Suppressor macrophage (primary cell): Measurements from ENCODE around the gene CCDC177.
A peak's percentile ranks its signal among the peaks of the same experiment; 100 is the strongest.

Experiments used
- DNase-seq, 4 experiments: peaks; one replicate each; pipeline ENCODE4 v3.0.0-alpha.2; 2020 to 2022
- total RNA-seq, 17 experiments: gene quantifications; one replicate each; lab custom pipeline; 2026; ENCODE audit warnings: mixed read lengths in 6 of 17, inconsistent platforms in 3 of 17; lab: John Stamatoyannopoulos, UW

The CCDC177 gene
- 0 to 1.3 (median 0) reads per million in 17 experiments for total RNA-seq

DNA sequence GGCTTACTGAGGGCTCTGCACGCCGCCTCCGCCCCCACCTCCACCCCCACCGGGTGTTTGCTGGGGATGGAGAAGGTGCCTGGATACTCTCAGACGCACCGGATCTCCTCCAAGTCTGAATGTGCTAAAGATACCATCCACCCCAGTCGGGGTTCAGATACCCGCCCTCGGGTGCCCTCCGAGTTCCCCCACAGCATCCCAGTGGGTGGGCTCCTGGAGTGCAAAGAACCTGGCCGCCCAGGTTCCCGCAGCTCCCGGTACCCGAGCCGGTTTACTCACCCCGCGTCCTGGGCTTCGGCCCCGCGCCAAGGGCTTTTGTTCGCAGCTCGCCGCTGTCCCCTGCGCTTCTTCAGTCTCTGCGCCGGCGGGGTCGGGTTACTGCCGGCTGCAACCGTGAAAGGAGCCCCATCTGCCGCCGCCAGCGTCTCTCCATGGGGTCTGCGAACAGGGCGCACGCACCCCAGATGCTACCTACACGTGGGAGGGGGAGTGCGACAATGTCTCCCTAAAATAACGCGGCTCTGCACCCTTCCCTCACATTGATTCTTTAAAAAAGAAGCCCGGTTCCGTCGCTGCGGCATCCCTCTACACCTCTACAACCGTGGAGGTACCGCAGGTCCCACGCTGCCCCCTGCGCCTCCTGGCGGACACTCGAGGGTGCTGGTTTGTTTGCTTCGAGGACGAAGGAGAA lies at the start of gene CCDC177:
TSS of gene CCDC177 (minus strand) at position 609 of the 691 bp plus-strand sequence. CDS start 1,249 bp downstream, outside the sequence.
- DNase-seq, result peak; percentile 62 to 81 (median 72)

GRCh38 chr14:69624136-69624535 lies 49.5 kb upstream of the CCDC177 start:
- DNase-seq, result peak in 2 of 4 experiments; percentile 10 to 47

- peak in 1 of 4 experiments; percentile 3 for DNase-seq
These were observed 46.3 kb upstream of the CCDC177 start for GRCh38 chr14:69620981-69621380.

GRCh38 chr14:69620211-69620611 lies 45.5 kb upstream of the CCDC177 start:
- DNase-seq, result peak; percentile 55 to 71 (median 70)

DNA sequence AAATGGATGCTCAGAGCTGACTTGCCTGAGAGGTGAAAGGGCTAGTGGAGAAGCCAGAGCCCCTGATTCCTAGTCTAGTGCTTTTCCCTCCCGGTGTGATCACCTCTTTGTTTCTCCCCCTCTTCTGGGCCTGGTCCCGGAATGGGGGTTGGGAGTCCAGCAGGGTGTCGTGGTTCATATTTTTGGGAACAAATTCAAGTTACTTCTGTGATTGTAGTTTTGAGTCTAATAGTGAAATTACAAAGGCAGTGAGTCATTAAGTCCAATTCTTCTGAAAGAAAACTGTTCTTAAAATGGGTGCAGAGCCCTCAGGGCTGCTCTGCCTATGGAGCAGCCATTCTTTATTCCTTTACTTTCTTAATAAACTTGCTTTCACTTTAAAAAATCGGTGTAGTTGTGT lies 44.3 kb upstream of the CCDC177 start:
- DNase-seq, result no peak

GRCh38 chr14:69617796-69618195 lies 43.1 kb upstream of the CCDC177 start:
- no peak for DNase-seq

GRCh38 chr14:69616408-69616773 lies 41.7 kb upstream of the CCDC177 start:
- no peak for DNase-seq

DNA sequence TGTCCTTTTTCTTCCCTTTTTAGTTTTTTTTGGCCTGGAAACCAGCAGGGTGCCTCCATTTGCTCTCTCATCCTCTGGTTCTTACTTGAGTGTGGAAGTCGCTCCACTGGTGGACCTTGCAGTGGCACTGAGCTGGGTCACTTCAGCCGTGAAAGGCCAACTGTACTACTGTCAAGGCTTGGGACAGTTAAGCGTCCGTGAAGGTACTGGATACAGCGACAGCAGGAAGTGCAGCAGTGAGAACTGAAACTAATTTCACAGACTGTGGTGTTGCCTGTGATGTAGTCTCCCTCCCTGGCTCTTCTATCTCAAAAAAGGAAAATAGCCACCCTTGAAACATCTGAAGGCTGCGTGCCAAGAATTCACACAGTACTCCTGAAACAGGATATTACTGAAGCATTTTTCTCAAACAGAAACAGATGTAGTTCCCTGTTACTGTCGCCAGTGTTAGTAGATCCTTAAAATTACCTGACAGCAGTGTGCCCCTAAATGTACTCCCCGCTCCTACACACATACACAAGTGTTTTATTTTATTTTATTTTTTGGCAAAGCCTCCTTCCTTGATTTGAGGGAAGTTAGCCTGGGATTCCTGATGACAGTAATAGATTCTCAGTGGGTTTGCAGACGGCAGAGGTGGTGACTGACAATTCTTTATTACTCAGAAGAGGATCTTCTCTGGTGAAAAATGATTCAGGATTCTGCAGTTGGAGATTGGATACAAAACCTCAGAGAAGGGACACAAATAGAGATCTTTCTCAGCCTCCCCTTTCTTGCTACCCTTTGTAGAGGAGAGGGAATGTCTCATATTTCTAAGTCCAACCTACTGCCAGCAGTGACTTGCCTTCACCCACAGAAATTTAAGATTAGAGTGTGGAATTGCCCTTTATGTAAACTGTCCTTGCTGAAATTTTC lies 41.1 kb upstream of the CCDC177 start:
- DNase-seq, result peak; percentile 79 to 93 (median 88)

DNA sequence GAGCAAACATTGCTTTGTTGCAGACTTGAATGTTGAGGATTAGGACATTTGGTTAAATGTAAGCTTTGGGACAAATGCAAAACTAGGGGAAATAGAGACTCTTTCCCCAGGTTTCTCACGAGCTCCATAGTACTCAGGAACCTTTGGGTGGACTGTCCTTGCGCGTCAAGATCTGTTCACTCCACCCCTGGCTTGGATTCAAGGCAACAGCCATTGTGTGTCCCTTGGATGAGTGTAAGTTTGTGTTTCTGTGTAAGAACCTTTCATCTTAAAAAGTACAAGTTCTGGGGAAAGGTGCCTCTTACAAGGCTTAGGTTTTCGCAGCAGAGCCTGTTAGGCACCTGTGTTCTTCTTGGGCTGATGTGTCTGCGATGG lies 40.4 kb upstream of the CCDC177 start:
- DNase-seq, result no peak

GRCh38 chr14:69614592-69614991 lies 39.9 kb upstream of the CCDC177 start:
- DNase-seq, result peak; percentile 89 to 98 (median 92)

DNA sequence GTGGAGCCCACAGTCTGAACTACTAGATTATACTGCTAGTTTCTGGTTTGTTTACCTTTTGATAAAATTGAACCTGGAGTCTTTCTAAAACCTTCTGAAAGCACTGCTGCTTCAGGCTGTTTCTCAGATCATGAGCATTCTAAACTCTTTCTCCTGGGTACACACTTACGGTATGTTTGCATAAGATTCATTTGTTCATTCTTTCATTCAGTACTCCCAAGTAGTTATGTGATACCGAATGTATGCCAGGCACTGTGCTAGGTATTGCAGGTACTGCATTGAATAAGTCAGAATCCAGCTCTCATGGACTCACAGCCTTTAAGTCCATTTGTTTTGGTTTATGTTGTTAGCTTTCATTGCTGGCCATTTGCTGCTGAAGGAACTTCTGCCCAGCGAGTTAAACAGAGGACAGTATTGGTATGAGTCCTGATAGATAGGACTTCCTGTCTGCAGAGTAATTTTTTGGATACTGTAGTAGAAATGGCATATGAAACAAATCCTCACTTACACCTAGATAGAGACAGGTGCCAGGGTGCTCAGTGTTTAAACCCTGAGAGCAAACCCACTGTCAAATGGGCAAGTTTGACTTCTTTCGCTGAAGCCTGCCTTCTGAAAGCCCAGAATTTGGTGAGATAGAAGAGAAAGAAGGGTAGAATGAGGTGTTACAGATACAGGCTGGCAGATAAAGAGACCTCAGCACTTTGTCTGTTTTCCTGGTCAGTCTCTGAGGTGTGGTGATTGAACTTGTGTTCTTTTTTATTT lies 38.8 kb upstream of the CCDC177 start:
- peak in 2 of 4 experiments; percentile 23 to 44 for DNase-seq

DNA sequence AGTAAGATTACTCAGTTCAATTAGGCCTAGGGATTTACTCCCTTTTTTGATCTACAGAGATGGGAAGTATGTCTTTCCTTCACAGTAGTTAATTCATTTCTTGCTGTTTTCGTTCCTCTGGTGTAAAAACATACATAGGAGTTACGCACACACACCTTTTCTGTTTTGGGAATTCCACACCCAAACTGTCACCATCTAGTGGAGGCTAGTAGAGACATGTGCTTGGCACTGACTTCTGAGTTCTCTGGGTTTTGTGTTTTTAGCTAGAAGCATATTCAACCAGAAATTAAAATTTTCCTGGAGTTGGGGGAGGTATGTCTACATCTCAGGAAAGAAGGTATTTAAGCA lies 38.1 kb upstream of the CCDC177 start:
- DNase-seq, result no peak

DNA sequence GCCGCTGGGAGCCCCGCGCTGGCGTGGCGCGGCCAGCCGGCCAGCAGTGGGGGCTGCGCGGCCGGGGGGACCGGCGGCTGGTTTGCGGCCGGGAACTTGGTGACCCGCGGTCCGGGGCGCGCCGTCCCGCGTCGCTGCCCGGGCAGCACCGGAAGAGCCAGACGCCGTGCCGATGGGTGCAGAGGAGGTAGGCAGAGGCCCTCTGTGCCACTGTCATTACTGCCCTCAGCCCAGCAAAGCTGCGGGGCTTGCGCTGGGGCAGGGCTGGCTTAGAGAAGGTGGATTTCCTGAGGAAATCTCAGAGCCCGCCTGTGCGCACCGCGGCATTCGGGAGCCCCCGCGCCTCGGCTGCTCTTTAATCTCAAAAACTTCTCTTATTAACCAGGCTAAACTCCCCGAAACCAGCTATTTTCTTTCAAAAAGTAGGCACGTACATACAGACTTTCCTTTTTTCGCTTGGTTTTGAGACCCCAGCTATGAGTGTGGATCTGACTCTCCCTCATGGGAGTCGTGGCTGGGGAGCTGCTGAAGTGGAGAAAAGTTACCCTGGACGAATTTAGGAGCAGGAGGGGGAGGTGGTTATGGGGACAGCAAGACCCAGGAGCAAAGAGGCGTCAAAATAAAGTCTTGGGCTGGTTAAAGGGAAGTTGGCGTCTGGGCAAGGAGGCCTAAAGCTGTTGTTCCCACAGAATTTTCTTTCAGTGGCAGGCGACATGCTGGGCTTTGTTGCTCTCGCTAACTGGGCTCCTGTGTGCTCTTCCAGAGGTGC lies 37.5 kb upstream of the CCDC177 start:
- peak; percentile 67 to 81 (median 74) for DNase-seq

GRCh38 chr14:69611172-69612013 lies 36.7 kb upstream of the CCDC177 start, which contains the start of gene SUSD6:
Gene SUSD6 (plus strand): TSS chr14:69611596. CDS start chr14:69658593, 46,997 bp downstream.
- peak; percentile 94 to 98 (median 96) for DNase-seq

DNA sequence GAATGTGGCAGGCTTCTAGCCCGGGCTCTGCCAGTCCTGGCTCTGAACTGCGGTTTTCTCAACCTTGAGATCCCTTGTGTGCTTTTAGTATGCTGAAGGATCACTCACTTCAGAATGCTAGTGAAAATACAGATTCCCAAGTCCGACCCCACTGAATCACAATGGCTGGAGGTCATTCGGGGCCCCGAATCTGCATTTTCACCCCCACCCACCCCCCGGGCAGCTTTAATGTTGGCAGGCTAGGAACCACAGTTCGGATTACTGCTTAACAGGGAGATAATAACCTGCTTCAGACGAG lies 36.2 kb upstream of the CCDC177 start:
- DNase-seq, result no peak

GRCh38 chr14:69610020-69610873 lies 35.6 kb upstream of the CCDC177 start:
- DNase-seq, result no peak

- DNase-seq, result peak; percentile 72 to 88 (median 84)
These were observed 31.9 kb upstream of the CCDC177 start for GRCh38 chr14:69606258-69607184.

DNA sequence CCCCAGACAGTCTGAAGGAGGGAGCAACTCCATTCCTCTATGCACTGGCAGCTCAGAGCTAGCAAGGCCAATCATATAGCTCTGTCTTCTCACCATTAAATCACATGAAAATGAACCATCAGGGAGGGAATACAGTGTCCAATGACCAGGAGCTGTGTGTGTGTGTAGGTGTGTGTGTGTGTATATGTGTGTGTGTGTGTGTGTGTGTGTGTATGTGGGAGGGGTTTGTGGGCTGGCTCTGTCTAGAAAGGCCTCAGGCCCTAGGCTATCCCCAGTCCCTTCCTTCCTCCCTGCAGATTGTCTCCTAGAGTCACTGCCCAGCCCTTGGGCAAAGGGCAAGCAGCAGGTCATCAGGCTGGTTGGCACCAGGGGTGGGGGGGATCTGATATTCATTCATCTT lies 31.1 kb upstream of the CCDC177 start:
- peak; percentile 74 to 84 (median 75) for DNase-seq

DNA sequence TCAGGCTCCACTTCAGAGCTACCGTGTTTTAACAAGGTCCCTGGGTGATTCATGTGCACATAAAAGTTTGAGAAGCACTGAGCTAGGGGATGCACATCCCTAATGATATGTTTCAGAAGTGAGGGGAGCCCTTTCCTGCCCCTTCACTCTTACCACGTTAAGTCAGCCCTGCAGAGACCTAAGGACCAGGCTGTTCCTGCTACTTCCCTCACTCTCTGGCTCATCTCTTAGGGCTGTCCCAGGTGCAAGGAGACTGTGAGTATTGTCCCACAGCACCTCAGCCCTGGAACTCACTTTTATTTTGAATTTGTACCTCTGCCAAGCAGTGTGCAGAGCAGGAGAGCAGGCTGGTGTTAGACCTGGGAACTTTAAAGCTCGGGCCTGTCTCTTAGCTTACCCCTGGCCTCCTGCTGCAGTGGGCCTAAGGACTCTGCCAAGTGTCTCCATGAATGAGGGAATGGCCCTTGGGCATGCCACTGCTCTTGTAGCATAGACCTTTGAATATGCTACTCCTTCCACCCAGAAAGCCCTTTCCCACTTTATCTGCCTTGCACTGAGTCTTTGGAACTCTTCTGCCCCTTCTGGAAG lies 25.7 kb upstream of the CCDC177 start:
- no peak for DNase-seq
